ENCODE measurements around the gene NECTIN3. TPM values are rescaled to one million over a fixed set of nuclear protein-coding genes. Genes with fewer than 3 reads are reported as not detected.

NECTIN3 gene
- polyA plus RNA-seq, 2 of the 4 experiments (the other 2 are of a cell fraction): 29.8 to 38.4 TPM

DNA sequence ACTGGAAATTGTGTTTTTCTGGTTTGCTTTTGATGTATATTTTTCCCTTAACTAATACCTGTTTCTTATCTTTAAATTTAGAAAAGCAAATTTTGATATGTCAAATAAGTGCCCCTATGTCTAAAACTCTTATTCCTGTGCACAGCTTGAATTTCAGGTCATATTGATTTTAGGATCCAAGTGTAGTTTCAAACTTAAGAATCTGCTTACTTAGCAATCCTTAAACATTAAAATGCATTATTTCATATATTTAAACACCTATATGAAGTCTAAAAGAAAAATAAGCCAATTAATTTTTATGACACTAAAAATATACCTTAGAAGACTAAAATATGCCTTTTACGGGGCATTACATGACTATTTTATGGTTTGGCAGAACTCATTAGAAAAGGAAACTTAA, 59.2 kb downstream of the NECTIN3 start:
- Histone ChIP-seq H3K4me1 (peaks cover 5% of the 10 kb centered on the region; the same call in 1 of the 3 replicates), H3K4me3 (no peak overlapping the region), H3K9me3 (no peaks in the 10 kb centered on the region), H3K27ac (no peak overlapping the region), H3K4me2 (no peak overlapping the region)
- ATAC-seq (no peak), FAIRE-seq (no peak), DNase-seq (ENCODE audit: low read depth in 1 of 2, low spot score in 1 of 2) (no peak)
- peak; percentile 78 for TF ChIP-seq MAFK (IDR thresholded peaks at IDR 0.05; ENCODE audit: partially characterized antibody)
- no peak for TF ChIP-seq USF2 (IDR thresholded peaks at IDR 0.05)
- TF ChIP-seq NR3C1 (IDR thresholded peaks at IDR 0.05): no peak
- ChIA-PET CTCF (no interaction called here), POLR2A (no interaction called here)
- 85% methylated on average over 1 of the region's 1 CpG for WGBS (ENCODE audit: missing lambda C conversion rate)

DNA sequence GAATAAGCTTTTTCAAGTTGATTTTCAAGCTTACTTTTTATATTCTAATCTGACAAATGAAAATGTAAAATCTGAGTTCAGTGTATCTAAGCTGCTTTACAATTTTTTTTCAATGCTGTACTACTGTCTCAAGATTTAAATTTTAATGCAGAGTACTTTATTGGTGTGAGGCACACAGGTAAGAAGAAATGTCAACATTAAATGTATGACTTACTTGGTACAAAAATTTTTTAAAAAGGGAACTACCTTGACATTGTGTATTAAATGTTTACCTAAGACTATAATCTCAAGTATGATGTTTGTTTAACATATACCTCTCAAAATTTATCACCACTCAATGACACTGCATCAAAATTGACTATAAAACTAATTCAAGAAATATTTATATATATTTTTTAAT, 62.7 kb downstream of the NECTIN3 start:
- DNase-seq (ENCODE audit: low read depth in 1 of 2, low spot score in 1 of 2) (no peak), FAIRE-seq (no peak), ATAC-seq (no peak)
- Histone ChIP-seq H3K4me3 (no peak overlapping the region), H3K4me1 (no peaks in the 10 kb centered on the region), H3K4me2 (no peak overlapping the region), H3K9me3 (no peaks in the 10 kb centered on the region), H3K27ac (no peak overlapping the region)
- TF ChIP-seq FOSL2 (IDR thresholded peaks at IDR 0.05) (no peak), FOSL2 (CRISPR knock-in tag; IDR thresholded peaks at IDR 0.05) (no peak), CTCF (IDR thresholded peaks at IDR 0.05) (no peak), EP300 (IDR thresholded peaks at IDR 0.05) (no peak), PBX3 (IDR thresholded peaks at IDR 0.05) (no peak), CBX2 (IDR thresholded peaks at IDR 0.05; ENCODE audit: borderline replicate concordance, low read depth) (no peak), HOXB5 (CRISPR knock-in tag; IDR thresholded peaks at IDR 0.05) (no peak), EHMT2 (IDR thresholded peaks at IDR 0.05; ENCODE audit: low read depth) (no peak)
- TF ChIP-seq, protein P1, sequence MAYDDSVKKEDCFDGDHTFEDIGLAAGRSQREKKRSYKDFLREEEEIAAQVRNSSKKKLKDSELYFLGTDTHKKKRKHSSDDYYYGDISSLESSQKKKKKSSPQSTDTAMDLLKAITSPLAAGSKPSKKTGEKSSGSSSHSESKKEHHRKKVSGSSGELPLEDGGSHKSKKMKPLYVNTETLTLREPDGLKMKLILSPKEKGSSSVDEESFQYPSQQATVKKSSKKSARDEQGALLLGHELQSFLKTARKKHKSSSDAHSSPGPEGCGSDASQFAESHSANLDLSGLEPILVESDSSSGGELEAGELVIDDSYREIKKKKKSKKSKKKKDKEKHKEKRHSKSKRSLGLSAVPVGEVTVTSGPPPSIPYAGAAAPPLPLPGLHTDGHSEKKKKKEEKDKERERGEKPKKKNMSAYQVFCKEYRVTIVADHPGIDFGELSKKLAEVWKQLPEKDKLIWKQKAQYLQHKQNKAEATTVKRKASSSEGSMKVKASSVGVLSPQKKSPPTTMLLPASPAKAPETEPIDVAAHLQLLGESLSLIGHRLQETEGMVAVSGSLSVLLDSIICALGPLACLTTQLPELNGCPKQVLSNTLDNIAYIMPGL (CRISPR knock-in tag; IDR thresholded peaks at IDR 0.05; ENCODE audit: borderline replicate concordance): no peak
- TF ChIP-seq, protein P2, sequence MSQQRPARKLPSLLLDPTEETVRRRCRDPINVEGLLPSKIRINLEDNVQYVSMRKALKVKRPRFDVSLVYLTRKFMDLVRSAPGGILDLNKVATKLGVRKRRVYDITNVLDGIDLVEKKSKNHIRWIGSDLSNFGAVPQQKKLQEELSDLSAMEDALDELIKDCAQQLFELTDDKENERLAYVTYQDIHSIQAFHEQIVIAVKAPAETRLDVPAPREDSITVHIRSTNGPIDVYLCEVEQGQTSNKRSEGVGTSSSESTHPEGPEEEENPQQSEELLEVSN (IDR thresholded peaks at IDR 0.05; ENCODE audit: borderline replicate concordance, low read depth): no peak
- ChIA-PET POLR2A (no interaction called here), CTCF (interaction anchor here (0.6 to 1.2 kb wide), 2 partner anchors 92 to 305 kb away, joined by 3 read pairs; no protein-coding TSS in a partner anchor)

GRCh38 chr3:111151438-111151837, 79.8 kb downstream of the NECTIN3 start:
- TF ChIP-seq FOSL2 (IDR thresholded peaks at IDR 0.05): no peak
- TF ChIP-seq FOSL2 (CRISPR knock-in tag; IDR thresholded peaks at IDR 0.05): peak; percentile 43; the same call in 1 of the 2 replicates
- TF ChIP-seq SREBF2 (IDR thresholded peaks at IDR 0.05): no peak
- POLR2A ChIA-PET: no interaction called here
- no peak overlapping the region for H3K27ac ChIP-seq
- CTCF ChIA-PET: no interaction called here
- no peaks in the 10 kb centered on the region for H3K9me3 ChIP-seq
- DNase-seq (ENCODE audit: low read depth in 1 of 2, low spot score in 1 of 2) (peak in 1 of 2 experiments; percentile 5), FAIRE-seq (no peak), ATAC-seq (peak in 1 of 2 experiments; percentile 48; a peak in 1 of 6 replicates)
- no peak overlapping the region for H3K4me3 ChIP-seq
- H3K4me2 ChIP-seq: no peak overlapping the region
- peaks cover 7% of the 10 kb centered on the region; the same call in 1 of the 3 replicates for H3K4me1 ChIP-seq
